CD14-positive monocyte (primary cell): ENCODE data around the gene SLC16A4. TPM values are rescaled to one million over a fixed set of nuclear protein-coding genes. Genes with fewer than 3 reads are reported as not detected.

Experiments used
- DNase-seq, 3 donors: peaks; one replicate each; pipeline ENCODE4 v3.0.0-alpha.2; 2011 to 2022
- H2AFZ ChIP-seq: 2 replicates; pipeline ENCODE4 v1.6.0; 2012; ENCODE audit warnings: mild to moderate bottlenecking, low read depth, low read length, inconsistent platforms; ENCODE audit not compliant: insufficient read depth, poor library complexity, severe bottlenecking
- H3K27ac ChIP-seq, 2 donors: 1 replicate in 1 of 2; 2 replicates in 1 of 2; pipeline ENCODE4 v1.5.1; 2012 to 2013; ENCODE audit warnings: low read length in 2 of 2, control low read depth in 1 of 2, inconsistent platforms in 1 of 2, low read depth in 1 of 2, mild to moderate bottlenecking in 1 of 2
- H3K27me3 ChIP-seq, 2 donors: one replicate each; pipeline versions ENCODE4 v1.6.0 to v1.6.1; 2011 to 2013; ENCODE audit warnings: low read length in 2 of 2; ENCODE audit not compliant: control insufficient read depth in 2 of 2, insufficient read depth in 2 of 2
- H3K36me3 ChIP-seq, 2 donors: replicated peaks in 1 of 2; 1 replicate in 1 of 2; 2 replicates in 1 of 2; pipeline versions ENCODE4 v1.5.1 to v1.6.1; 2012 to 2013; ENCODE audit warnings: low read length in 2 of 2, control low read depth in 1 of 2, inconsistent platforms in 1 of 2, mild to moderate bottlenecking in 1 of 2; ENCODE audit not compliant: insufficient read depth in 2 of 2, control insufficient read depth in 1 of 2
- H3K4me1 ChIP-seq, 2 donors: 1 replicate in 1 of 2; 2 replicates in 1 of 2; pipeline versions ENCODE4 v1.5.1 to v1.6.1; 2012 to 2013; ENCODE audit warnings: low read length in 2 of 2, control low read depth in 1 of 2, inconsistent platforms in 1 of 2, mild to moderate bottlenecking in 1 of 2, moderate library complexity in 1 of 2; ENCODE audit not compliant: insufficient read depth in 2 of 2, control insufficient read depth in 1 of 2
- H3K4me2 ChIP-seq: replicated peaks from 2 replicates; pipeline ENCODE3; 2012; ENCODE audit warnings: low read length, moderate library complexity, mild to moderate bottlenecking; ENCODE audit not compliant: poor library complexity, severe bottlenecking; ENCODE audit errors: extremely low read depth
- H3K4me3 ChIP-seq, 3 experiments: fragments of 200-600 bp in 1 of 3; sonication (generic) in 1 of 3; replicated peaks in 1 of 3; 1 replicate in 2 of 3; 2 replicates in 1 of 3; pipeline ENCODE4 v1.5.1; 2011 to 2013; ENCODE audit warnings: low read length in 3 of 3, mild to moderate bottlenecking in 3 of 3, control low read depth in 2 of 3, low read depth in 2 of 3, inconsistent platforms in 1 of 3, moderate library complexity in 1 of 3
- H3K79me2 ChIP-seq: 2 replicates; pipeline ENCODE4 v1.6.0; 2012; ENCODE audit warnings: mild to moderate bottlenecking, control low read depth, inconsistent platforms, low read length, moderate library complexity; ENCODE audit not compliant: insufficient read depth
- H3K9ac ChIP-seq: 2 replicates; pipeline ENCODE4 v1.6.0; 2017; ENCODE audit warnings: low read length, mild to moderate bottlenecking; ENCODE audit not compliant: insufficient read depth, poor library complexity, severe bottlenecking
- H3K9me3 ChIP-seq, 2 donors: replicated peaks in 1 of 2; 1 replicate in 1 of 2; 2 replicates in 1 of 2; pipeline versions ENCODE4 v1.5.1 to v1.6.1; 2012 to 2013; ENCODE audit warnings: low read length in 2 of 2, control low read depth in 1 of 2; ENCODE audit not compliant: control insufficient read depth in 1 of 2, insufficient read depth in 1 of 2
- H4K20me1 ChIP-seq: 2 replicates; pipeline ENCODE4 v1.6.0; 2012; ENCODE audit warnings: mild to moderate bottlenecking, low read length, control low read depth, moderate library complexity; ENCODE audit not compliant: insufficient read depth
- H3K27ac Mint-ChIP-seq, 7 donors: one replicate each; pipeline ENCODE4 v1.8.0; 2020; ENCODE audit warnings: mild to moderate bottlenecking in 7 of 7, mixed read lengths in 7 of 7, moderate library complexity in 6 of 7, inconsistent platforms in 2 of 7
- H3K27me3 Mint-ChIP-seq, 3 donors: one replicate each; pipeline ENCODE4 v1.8.0; 2021 to 2022; ENCODE audit warnings: low read depth in 3 of 3, mild to moderate bottlenecking in 3 of 3, mixed read lengths in 3 of 3, moderate library complexity in 3 of 3, inconsistent platforms in 1 of 3
- H3K36me3 Mint-ChIP-seq, 2 donors: one replicate each; pipeline ENCODE4 v1.8.0; 2020; ENCODE audit warnings: mixed read lengths in 2 of 2, inconsistent platforms in 1 of 2, mild to moderate bottlenecking in 1 of 2
- H3K4me1 Mint-ChIP-seq: one replicate; pipeline ENCODE4 v1.8.0; 2020; ENCODE audit warnings: mild to moderate bottlenecking, mixed read lengths
- H3K4me3 Mint-ChIP-seq, 2 donors: one replicate each; pipeline ENCODE4 v1.8.0; 2020; ENCODE audit warnings: mild to moderate bottlenecking in 2 of 2, mixed read lengths in 2 of 2, moderate library complexity in 1 of 2
- H3K9me3 Mint-ChIP-seq, 7 donors: one replicate each; pipeline ENCODE4 v1.8.0; 2020 to 2022; ENCODE audit warnings: mixed read lengths in 7 of 7, mild to moderate bottlenecking in 6 of 7, moderate library complexity in 6 of 7, inconsistent platforms in 2 of 7
- WGBS: methylation state at CpG from one replicate; pipeline ENCODE4 v1.1.5; 2013; ENCODE audit warnings: missing lambda C conversion rate; ENCODE audit not compliant: insufficient coverage; 5-methylcytosine and 5-hydroxymethylcytosine counted together
- intact Hi-C, 2 donors: fragments of 100-400 bp; cut with micrococcal nuclease; formaldehyde crosslinking; loops; one replicate each; pipeline versions ENCODE4 v1.15.0 to v1.15.1; 2023
- polyA plus RNA-seq, 3 donors: library from polyadenylated mRNA; depleted of rRNA in 1 of 3; unstranded in 2 of 3; stranded (reverse) in 1 of 3; fragments of 300-500 nt in 2 of 3; fragments of >200 nt in 1 of 3; fragmentation: Illumina TruSeq in 2 of 3; gene quantifications; 1 replicate in 2 of 3; 2 replicates in 1 of 3; pipeline ENCODE4 v1.2.3, GENCODE V29; 2012 to 2021
- TF ChIP-seq, protein P1 (sequence below): fragments of 200-600 bp; IDR thresholded peaks from one replicate; pipeline ENCODE4 v1.8.0; 2022; ENCODE audit warnings: antibody characterized with exemption, mild to moderate bottlenecking

Gene SLC16A4
- polyA plus RNA-seq, 3 donors = 0.13 to 0.26 (median 0.25) TPM

DNA sequence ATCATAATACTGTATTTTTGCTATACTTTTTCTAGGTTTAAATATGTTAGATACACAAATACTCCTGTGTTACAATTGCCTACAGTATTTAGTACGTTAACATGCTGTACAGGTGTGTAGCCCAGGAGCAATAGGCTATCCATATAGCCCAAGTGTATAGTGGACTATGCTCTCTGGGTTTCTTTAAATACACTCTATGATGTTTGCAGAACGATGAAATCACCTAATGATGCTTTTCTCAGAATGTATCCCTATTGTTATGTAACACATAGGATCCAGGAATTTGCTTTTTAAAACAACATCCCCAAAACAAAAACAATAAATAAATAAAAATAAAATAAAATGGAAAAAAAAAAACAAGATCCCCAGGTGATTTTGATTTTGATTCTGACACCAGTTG, 69.8 kb downstream of the SLC16A4 start:
- H3K27ac Mint-ChIP-seq = no peak overlapping the region
- TF ChIP-seq, protein P1, sequence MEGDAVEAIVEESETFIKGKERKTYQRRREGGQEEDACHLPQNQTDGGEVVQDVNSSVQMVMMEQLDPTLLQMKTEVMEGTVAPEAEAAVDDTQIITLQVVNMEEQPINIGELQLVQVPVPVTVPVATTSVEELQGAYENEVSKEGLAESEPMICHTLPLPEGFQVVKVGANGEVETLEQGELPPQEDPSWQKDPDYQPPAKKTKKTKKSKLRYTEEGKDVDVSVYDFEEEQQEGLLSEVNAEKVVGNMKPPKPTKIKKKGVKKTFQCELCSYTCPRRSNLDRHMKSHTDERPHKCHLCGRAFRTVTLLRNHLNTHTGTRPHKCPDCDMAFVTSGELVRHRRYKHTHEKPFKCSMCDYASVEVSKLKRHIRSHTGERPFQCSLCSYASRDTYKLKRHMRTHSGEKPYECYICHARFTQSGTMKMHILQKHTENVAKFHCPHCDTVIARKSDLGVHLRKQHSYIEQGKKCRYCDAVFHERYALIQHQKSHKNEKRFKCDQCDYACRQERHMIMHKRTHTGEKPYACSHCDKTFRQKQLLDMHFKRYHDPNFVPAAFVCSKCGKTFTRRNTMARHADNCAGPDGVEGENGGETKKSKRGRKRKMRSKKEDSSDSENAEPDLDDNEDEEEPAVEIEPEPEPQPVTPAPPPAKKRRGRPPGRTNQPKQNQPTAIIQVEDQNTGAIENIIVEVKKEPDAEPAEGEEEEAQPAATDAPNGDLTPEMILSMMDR = no peak
- no CpG with 5 or more reads among the region's 2 CpGs for WGBS

DNA sequence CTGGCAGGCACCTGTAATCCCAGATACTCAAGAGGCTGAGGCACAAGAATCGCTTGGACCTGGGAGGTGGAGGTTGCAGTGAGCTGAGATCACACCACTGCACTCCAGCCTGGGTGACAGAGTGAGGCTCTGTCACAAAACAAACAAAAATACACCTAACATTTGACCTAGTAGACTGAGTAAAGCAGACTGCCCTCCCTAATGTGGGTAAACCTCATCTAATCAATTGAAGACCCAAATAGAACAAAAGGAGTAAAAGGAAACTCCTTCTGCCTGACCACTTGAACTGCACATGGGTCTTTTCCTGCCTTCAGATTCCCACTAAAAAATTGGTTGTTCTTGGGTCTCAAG, 70.7 kb downstream of the SLC16A4 start:
- TF ChIP-seq, protein P1 = no peak
- no peak overlapping the region for H3K4me3 ChIP-seq
- no peak overlapping the region for H3K27ac ChIP-seq
- H3K4me2 ChIP-seq = no peak overlapping the region
- peaks cover 7% of the 10 kb centered on the region in 2 donors for H3K9me3 ChIP-seq
- WGBS = no CpG with 5 or more reads among the region's 1 CpG
- H2AFZ ChIP-seq = no peak overlapping the region
- H3K27me3 ChIP-seq = no peaks in the 10 kb centered on the region
- no peak overlapping the region for H3K9ac ChIP-seq
- H3K36me3 ChIP-seq = no peaks in the 10 kb centered on the region
- H4K20me1 ChIP-seq = no peaks in the 10 kb centered on the region
- no peak for DNase-seq
- Mint-ChIP-seq H3K27me3 (no peaks in the 10 kb centered on the region), H3K4me3 (no peak overlapping the region), H3K27ac (no peak overlapping the region), H3K4me1 (peaks cover 9% of the 10 kb centered on the region), H3K9me3 (peaks cover 4 to 15% (median 14%) of the 10 kb centered on the region in 7 donors), H3K36me3 (peaks cover 0 to 12% of the 10 kb centered on the region in 2 donors)
- H3K4me1 ChIP-seq = peaks cover 0 to 8% of the 10 kb centered on the region in 2 donors
- no peaks in the 10 kb centered on the region for H3K79me2 ChIP-seq
- intact Hi-C loops = no loop called here

More for the DNA sequence above, 69.8 kb downstream of the SLC16A4 start:
- peaks cover 7% of the 10 kb centered on the region in 2 donors for H3K9me3 ChIP-seq
- H3K4me2 ChIP-seq = no peak overlapping the region
- Mint-ChIP-seq H3K4me3 (no peak overlapping the region), H3K27me3 (no peaks in the 10 kb centered on the region), H3K36me3 (peaks cover 0 to 12% of the 10 kb centered on the region in 2 donors), H3K4me1 (peaks cover 9% of the 10 kb centered on the region), H3K9me3 (peaks cover 4 to 15% (median 14%) of the 10 kb centered on the region in 7 donors)
- no peaks in the 10 kb centered on the region for H3K79me2 ChIP-seq
- H2AFZ ChIP-seq = no peak overlapping the region
- no peaks in the 10 kb centered on the region for H3K27me3 ChIP-seq
- peaks cover 0 to 8% of the 10 kb centered on the region in 2 donors for H3K4me1 ChIP-seq
- H4K20me1 ChIP-seq = no peaks in the 10 kb centered on the region
- H3K4me3 ChIP-seq = no peak overlapping the region
- H3K27ac ChIP-seq = no peak overlapping the region
- intact Hi-C loops = no loop called here
- H3K9ac ChIP-seq = no peak overlapping the region
- DNase-seq = no peak
- no peaks in the 10 kb centered on the region for H3K36me3 ChIP-seq
